ENCODE measurements around the gene KLK11.

The KLK11 gene

GRCh38 chr19:51026554-51026831 lies at the start of gene KLK11:
Gene KLK11, minus strand, starts transcription at chr19:51026616. Its CDS starts 985 bp downstream, at chr19:51025631.
- Mint-ChIP-seq H3K4me3 (no peak within 1 kb of the TSS), H3K36me3 (ENCODE audit: low read depth) (no peaks in the 10 kb centered on the region), H3K4me1 (ENCODE audit: low read depth) (no peaks in the 10 kb centered on the region), H3K9me3 (no peaks in the 10 kb centered on the region), H3K27ac (no peak within 1 kb of the TSS), H3K27me3 (peaks cover 68% of the 10 kb centered on the region)
- DNase-seq: no peak

- Mint-ChIP-seq H3K27me3 (peaks cover 3% of the 10 kb centered on the region), H3K27ac (no peak overlapping the region), H3K36me3 (ENCODE audit: low read depth) (no peaks in the 10 kb centered on the region), H3K4me1 (ENCODE audit: low read depth) (no peaks in the 10 kb centered on the region), H3K4me3 (no peak overlapping the region), H3K9me3 (peaks cover 10% of the 10 kb centered on the region)
- DNase-seq: no peak
Measured at GRCh38 chr19:51075998-51076397, 49.6 kb upstream of the KLK11 start.

GRCh38 chr19:51071095-51071405 lies 44.6 kb upstream of the KLK11 start:
- no peaks in the 10 kb centered on the region for H3K4me1 Mint-ChIP-seq (ENCODE audit: low read depth)
- H3K27ac Mint-ChIP-seq: no peak overlapping the region
- no peak overlapping the region for H3K4me3 Mint-ChIP-seq
- peaks cover 23% of the 10 kb centered on the region for H3K27me3 Mint-ChIP-seq
- DNase-seq: no peak
- H3K36me3 Mint-ChIP-seq (ENCODE audit: low read depth): no peaks in the 10 kb centered on the region
- peaks cover 10% of the 10 kb centered on the region for H3K9me3 Mint-ChIP-seq

GRCh38 chr19:51070334-51071094 lies 44.1 kb upstream of the KLK11 start:
- Mint-ChIP-seq H3K4me3 (no peak overlapping the region), H3K9me3 (peaks cover 10% of the 10 kb centered on the region), H3K36me3 (ENCODE audit: low read depth) (no peaks in the 10 kb centered on the region), H3K4me1 (ENCODE audit: low read depth) (no peaks in the 10 kb centered on the region), H3K27ac (no peak overlapping the region), H3K27me3 (peaks cover 26% of the 10 kb centered on the region)
- no peak for DNase-seq

- H3K9me3 Mint-ChIP-seq: no peaks in the 10 kb centered on the region
- H3K4me3 Mint-ChIP-seq: no peak overlapping the region
- DNase-seq: no peak
- no peak overlapping the region for H3K27ac Mint-ChIP-seq
- H3K4me1 Mint-ChIP-seq (ENCODE audit: low read depth): peaks cover 2% of the 10 kb centered on the region
- H3K36me3 Mint-ChIP-seq (ENCODE audit: low read depth): no peaks in the 10 kb centered on the region
- peaks cover 49% of the 10 kb centered on the region for H3K27me3 Mint-ChIP-seq
Measured at GRCh38 chr19:51066393-51067186, 40.2 kb upstream of the KLK11 start.

- H3K27me3 Mint-ChIP-seq: peaks cover 56% of the 10 kb centered on the region
- no peaks in the 10 kb centered on the region for H3K9me3 Mint-ChIP-seq
- DNase-seq: no peak
- H3K4me1 Mint-ChIP-seq (ENCODE audit: low read depth): peaks cover 2% of the 10 kb centered on the region
- H3K4me3 Mint-ChIP-seq: no peak overlapping the region
- no peak overlapping the region for H3K27ac Mint-ChIP-seq
- no peaks in the 10 kb centered on the region for H3K36me3 Mint-ChIP-seq (ENCODE audit: low read depth)
Measured at GRCh38 chr19:51065221-51065960, 39.0 kb upstream of the KLK11 start.

- no peaks in the 10 kb centered on the region for H3K9me3 Mint-ChIP-seq
- H3K36me3 Mint-ChIP-seq (ENCODE audit: low read depth): no peaks in the 10 kb centered on the region
- peaks cover 2% of the 10 kb centered on the region for H3K4me1 Mint-ChIP-seq (ENCODE audit: low read depth)
- no peak within 1 kb of the TSS for H3K4me3 Mint-ChIP-seq
- no peak within 1 kb of the TSS for H3K27ac Mint-ChIP-seq
- peaks cover 58% of the 10 kb centered on the region for H3K27me3 Mint-ChIP-seq
- DNase-seq: no peak
Measured at GRCh38 chr19:51064534-51065220, 38.3 kb upstream of the KLK11 start, which contains the start of gene KLK13. Gene KLK13, minus strand, starts transcription at chr19:51065092. Its CDS starts 25 bp downstream, at chr19:51065067.

GRCh38 chr19:51063664-51064063 lies 37.2 kb upstream of the KLK11 start:
- no peaks in the 10 kb centered on the region for H3K36me3 Mint-ChIP-seq (ENCODE audit: low read depth)
- no peak for DNase-seq
- no peak overlapping the region for H3K4me3 Mint-ChIP-seq
- no peaks in the 10 kb centered on the region for H3K9me3 Mint-ChIP-seq
- H3K27ac Mint-ChIP-seq: no peak overlapping the region
- H3K27me3 Mint-ChIP-seq: peaks cover 58% of the 10 kb centered on the region
- peaks cover 2% of the 10 kb centered on the region for H3K4me1 Mint-ChIP-seq (ENCODE audit: low read depth)

- no peak overlapping the region for H3K27ac Mint-ChIP-seq
- H3K4me1 Mint-ChIP-seq (ENCODE audit: low read depth): peaks cover 2% of the 10 kb centered on the region
- no peaks in the 10 kb centered on the region for H3K9me3 Mint-ChIP-seq
- H3K27me3 Mint-ChIP-seq: peaks cover 46% of the 10 kb centered on the region
- H3K36me3 Mint-ChIP-seq (ENCODE audit: low read depth): no peaks in the 10 kb centered on the region
- no peak for DNase-seq
- no peak overlapping the region for H3K4me3 Mint-ChIP-seq
Measured at GRCh38 chr19:51060973-51061372, 34.6 kb upstream of the KLK11 start.

GRCh38 chr19:51060336-51060735 lies 33.9 kb upstream of the KLK11 start:
- Mint-ChIP-seq H3K4me1 (ENCODE audit: low read depth) (peaks cover 1% of the 10 kb centered on the region), H3K9me3 (no peaks in the 10 kb centered on the region), H3K36me3 (ENCODE audit: low read depth) (no peaks in the 10 kb centered on the region), H3K27me3 (peaks cover 47% of the 10 kb centered on the region), H3K27ac (no peak overlapping the region), H3K4me3 (no peak overlapping the region)
- no peak for DNase-seq

- no peak overlapping the region for H3K27ac Mint-ChIP-seq
- no peaks in the 10 kb centered on the region for H3K4me1 Mint-ChIP-seq (ENCODE audit: low read depth)
- H3K27me3 Mint-ChIP-seq: peaks cover 48% of the 10 kb centered on the region
- H3K36me3 Mint-ChIP-seq (ENCODE audit: low read depth): no peaks in the 10 kb centered on the region
- no peaks in the 10 kb centered on the region for H3K9me3 Mint-ChIP-seq
- no peak for DNase-seq
- no peak overlapping the region for H3K4me3 Mint-ChIP-seq
Measured at GRCh38 chr19:51059715-51060114, 33.3 kb upstream of the KLK11 start.

- Mint-ChIP-seq H3K36me3 (ENCODE audit: low read depth) (no peaks in the 10 kb centered on the region), H3K27me3 (peaks cover 43% of the 10 kb centered on the region), H3K9me3 (no peaks in the 10 kb centered on the region), H3K4me1 (ENCODE audit: low read depth) (no peaks in the 10 kb centered on the region), H3K27ac (no peak overlapping the region), H3K4me3 (no peak overlapping the region)
- DNase-seq: no peak
Measured at GRCh38 chr19:51055866-51056265, 29.4 kb upstream of the KLK11 start.

- Mint-ChIP-seq H3K27me3 (peaks cover 24% of the 10 kb centered on the region), H3K27ac (no peak overlapping the region), H3K4me1 (ENCODE audit: low read depth) (no peaks in the 10 kb centered on the region), H3K36me3 (ENCODE audit: low read depth) (no peaks in the 10 kb centered on the region), H3K9me3 (peaks cover 2% of the 10 kb centered on the region), H3K4me3 (no peak overlapping the region)
- DNase-seq: no peak
Measured at GRCh38 chr19:51047031-51047335, 20.6 kb upstream of the KLK11 start.

- H3K36me3 Mint-ChIP-seq (ENCODE audit: low read depth): no peaks in the 10 kb centered on the region
- no peaks in the 10 kb centered on the region for H3K4me1 Mint-ChIP-seq (ENCODE audit: low read depth)
Measured at GRCh38 chr19:51044327-51044726, 17.9 kb upstream of the KLK11 start.

More at GRCh38 chr19:51044327-51044726, 17.9 kb upstream of the KLK11 start:
- H3K27me3 Mint-ChIP-seq: peaks cover 15% of the 10 kb centered on the region
- no peaks in the 10 kb centered on the region for H3K9me3 Mint-ChIP-seq
- H3K4me3 Mint-ChIP-seq: no peak overlapping the region
- no peak overlapping the region for H3K27ac Mint-ChIP-seq
- DNase-seq: no peak
